Measurements from ENCODE around the gene DNA2.
"Not testable (repeated sequence)": the region's sequence is repeated elsewhere in the genome, so short reads cannot be mapped to it uniquely, and the experiment has no call there.

The DNA2 gene

GRCh38 chr10:68471586-68472408 is at the start of gene DNA2:
Gene DNA2 (minus strand): TSS chr10:68471973. CDS start chr10:68471864, 109 bp downstream.
- peak; percentile 42 to 57 for DNase-seq (ENCODE audit: low read depth in 2 of 2)

- not testable (repeated sequence) for DNase-seq (ENCODE audit: low read depth in 2 of 2)
These were observed 46.8 kb upstream of the DNA2 start for GRCh38 chr10:68518609-68519008.

GRCh38 chr10:68517188-68517587 is 45.4 kb upstream of the DNA2 start:
- no peak for DNase-seq (ENCODE audit: low read depth in 2 of 2)

GRCh38 chr10:68516766-68517165 is 45.0 kb upstream of the DNA2 start:
- no peak for DNase-seq (ENCODE audit: low read depth in 2 of 2)

- DNase-seq (ENCODE audit: low read depth in 2 of 2) = not testable (repeated sequence)
These were observed 44.4 kb upstream of the DNA2 start for GRCh38 chr10:68516216-68516615.

- DNase-seq (ENCODE audit: low read depth in 2 of 2) = no peak
These were observed 36.3 kb upstream of the DNA2 start for GRCh38 chr10:68508090-68508489.

GRCh38 chr10:68506411-68506810 is 34.6 kb upstream of the DNA2 start:
- no peak for DNase-seq (ENCODE audit: low read depth in 2 of 2)

GRCh38 chr10:68502846-68503245 is 31.1 kb upstream of the DNA2 start:
- DNase-seq (ENCODE audit: low read depth in 2 of 2) = no peak

GRCh38 chr10:68501691-68502090 is 29.9 kb upstream of the DNA2 start:
- no peak for DNase-seq (ENCODE audit: low read depth in 2 of 2)

GRCh38 chr10:68499544-68499943 is 27.8 kb upstream of the DNA2 start:
- no peak for DNase-seq (ENCODE audit: low read depth in 2 of 2)

GRCh38 chr10:68496072-68496471 is 24.3 kb upstream of the DNA2 start:
- no peak for DNase-seq (ENCODE audit: low read depth in 2 of 2)

- DNase-seq (ENCODE audit: low read depth in 2 of 2) = no peak
These were observed 20.3 kb upstream of the DNA2 start for GRCh38 chr10:68492118-68492517.

GRCh38 chr10:68489919-68490318 is 18.1 kb upstream of the DNA2 start:
- no peak for DNase-seq (ENCODE audit: low read depth in 2 of 2)

- DNase-seq (ENCODE audit: low read depth in 2 of 2) = no peak
These were observed 2.2 kb upstream of the DNA2 start for GRCh38 chr10:68474021-68474420.

- no peak for DNase-seq (ENCODE audit: low read depth in 2 of 2)
These were observed 649 bp downstream of the DNA2 start for GRCh38 chr10:68471063-68471585.

- no peak for DNase-seq (ENCODE audit: low read depth in 2 of 2)
These were observed 1.5 kb downstream of the DNA2 start for GRCh38 chr10:68470300-68470699.

- no peak for DNase-seq (ENCODE audit: low read depth in 2 of 2)
These were observed 1.9 kb downstream of the DNA2 start for GRCh38 chr10:68469838-68470237.

- not testable (repeated sequence) for DNase-seq (ENCODE audit: low read depth in 2 of 2)
These were observed 7.0 kb downstream of the DNA2 start for GRCh38 chr10:68464729-68465128.

- DNase-seq (ENCODE audit: low read depth in 2 of 2) = no peak
These were observed 8.2 kb downstream of the DNA2 start for GRCh38 chr10:68463365-68464093.

- DNase-seq (ENCODE audit: low read depth in 2 of 2) = no peak
These were observed 9.2 kb downstream of the DNA2 start for GRCh38 chr10:68462536-68462935.

- no peak for DNase-seq (ENCODE audit: low read depth in 2 of 2)
These were observed 10.7 kb downstream of the DNA2 start for GRCh38 chr10:68461032-68461431.

GRCh38 chr10:68449698-68450097 is 22.1 kb downstream of the DNA2 start:
- DNase-seq (ENCODE audit: low read depth in 2 of 2) = not testable (repeated sequence)

GRCh38 chr10:68446179-68446578 is 25.6 kb downstream of the DNA2 start:
- DNase-seq (ENCODE audit: low read depth in 2 of 2) = no peak

Measured in stimulated activated CD8-positive, alpha-beta memory T cell treated with anti-CD3 and anti-CD28 coated beads, Interleukin-15, amount 100 ng/mL, for 4 hours (primary cell).